GM18511 (cell line): ENCODE results near the gene SRRM5.

Experiments
- ATAC-seq: cut with Tn5 transposase; IDR thresholded peaks from one replicate; pipeline ENCODE4 v1.9.1; 2021; ENCODE audit warnings: mild to moderate bottlenecking, moderate library complexity; ENCODE audit not compliant: unreplicated experiment

SRRM5 gene

GRCh38 chr19:43664018-43664417 is 52.1 kb downstream of the SRRM5 start:
- ATAC-seq = no peak
